PC-9 (cell line): ENCODE results near the gene PITPNC1.

Source experiments
- EZH2 ChIP-seq: fragments of 200-600 bp; sonication (generic); IDR thresholded peaks from 2 replicates; pipeline ENCODE4 v1.8.0; 2017; ENCODE audit warnings: antibody characterized with exemption, low read depth
- TF ChIP-seq, protein P1 (sequence below): fragments of 200-600 bp; sonication (generic); conservative IDR thresholded peaks from 2 replicates; pipeline ENCODE4 v1.6.1; 2017; ENCODE audit warnings: mixed run types, antibody characterized with exemption, mild to moderate bottlenecking, moderate library complexity

DNA sequence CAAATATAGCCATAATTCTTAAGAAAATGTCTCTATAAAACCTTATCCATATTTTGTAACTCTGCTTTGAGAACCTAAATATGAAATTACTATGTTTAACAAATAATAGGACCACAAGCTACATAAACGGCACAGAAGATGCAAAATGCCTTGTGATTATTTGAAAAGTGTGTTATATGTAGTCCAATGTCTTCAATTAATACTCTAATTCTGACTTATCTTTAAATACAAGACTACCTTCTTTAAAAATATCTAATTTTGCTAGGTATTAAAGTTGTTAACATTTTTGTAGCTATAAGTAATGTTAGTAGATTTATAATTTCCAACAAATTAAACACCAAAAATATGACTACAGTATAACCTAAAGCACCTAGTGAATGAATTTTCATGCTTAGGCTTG lies 27.7 kb upstream of the PITPNC1 start:
- TF ChIP-seq, protein P1, sequence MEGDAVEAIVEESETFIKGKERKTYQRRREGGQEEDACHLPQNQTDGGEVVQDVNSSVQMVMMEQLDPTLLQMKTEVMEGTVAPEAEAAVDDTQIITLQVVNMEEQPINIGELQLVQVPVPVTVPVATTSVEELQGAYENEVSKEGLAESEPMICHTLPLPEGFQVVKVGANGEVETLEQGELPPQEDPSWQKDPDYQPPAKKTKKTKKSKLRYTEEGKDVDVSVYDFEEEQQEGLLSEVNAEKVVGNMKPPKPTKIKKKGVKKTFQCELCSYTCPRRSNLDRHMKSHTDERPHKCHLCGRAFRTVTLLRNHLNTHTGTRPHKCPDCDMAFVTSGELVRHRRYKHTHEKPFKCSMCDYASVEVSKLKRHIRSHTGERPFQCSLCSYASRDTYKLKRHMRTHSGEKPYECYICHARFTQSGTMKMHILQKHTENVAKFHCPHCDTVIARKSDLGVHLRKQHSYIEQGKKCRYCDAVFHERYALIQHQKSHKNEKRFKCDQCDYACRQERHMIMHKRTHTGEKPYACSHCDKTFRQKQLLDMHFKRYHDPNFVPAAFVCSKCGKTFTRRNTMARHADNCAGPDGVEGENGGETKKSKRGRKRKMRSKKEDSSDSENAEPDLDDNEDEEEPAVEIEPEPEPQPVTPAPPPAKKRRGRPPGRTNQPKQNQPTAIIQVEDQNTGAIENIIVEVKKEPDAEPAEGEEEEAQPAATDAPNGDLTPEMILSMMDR = no peak
- TF ChIP-seq EZH2 = no peak
